ES-I3 (cell line): Measurements from ENCODE around the gene FRRS1L.

Experiments
- H3K36me3 ChIP-seq: 2 replicates; pipeline ENCODE4 v1.6.1; 2013; ENCODE audit warnings: mild to moderate bottlenecking, low read length, control low read depth, moderate library complexity; ENCODE audit not compliant: insufficient read depth
- H3K4me1 ChIP-seq: 2 replicates; pipeline ENCODE4 v1.6.1; 2013; ENCODE audit warnings: mild to moderate bottlenecking, control low read depth, low read length; ENCODE audit not compliant: insufficient read depth
- H3K9ac ChIP-seq: 2 replicates; pipeline ENCODE4 v1.6.1; 2013; ENCODE audit warnings: low read depth, mild to moderate bottlenecking, low read length, moderate library complexity
- H3K9me3 ChIP-seq: 2 replicates; pipeline ENCODE4 v1.6.1; 2013; ENCODE audit warnings: mild to moderate bottlenecking, low read length, moderate library complexity; ENCODE audit not compliant: control insufficient read depth, insufficient read depth

The FRRS1L gene

DNA sequence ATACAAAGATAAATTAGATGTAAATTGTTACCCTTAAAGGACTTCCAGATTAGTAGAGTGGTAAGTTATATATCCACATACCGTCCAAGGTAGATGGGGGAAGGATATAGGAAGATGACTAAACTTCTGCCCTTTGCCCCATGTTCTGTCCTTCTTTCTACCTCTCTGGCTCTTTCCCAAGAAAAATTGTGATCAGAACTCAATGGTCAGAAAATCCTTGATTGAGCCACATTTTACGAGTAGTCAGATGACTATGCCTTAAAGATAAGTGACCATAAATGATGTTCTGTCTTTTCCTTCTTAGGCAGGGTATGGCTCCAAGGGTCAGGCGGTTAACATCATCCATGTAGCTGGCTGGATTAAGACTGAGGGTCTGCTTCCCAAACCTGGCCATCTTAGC lies 4.4 kb downstream of the FRRS1L start:
- no peaks in the 10 kb centered on the region for H3K36me3 ChIP-seq
- no peak overlapping the region for H3K9ac ChIP-seq
- peaks cover 6% of the 10 kb centered on the region for H3K9me3 ChIP-seq
- no peaks in the 10 kb centered on the region; the same call in 1 of the 2 replicates for H3K4me1 ChIP-seq

DNA sequence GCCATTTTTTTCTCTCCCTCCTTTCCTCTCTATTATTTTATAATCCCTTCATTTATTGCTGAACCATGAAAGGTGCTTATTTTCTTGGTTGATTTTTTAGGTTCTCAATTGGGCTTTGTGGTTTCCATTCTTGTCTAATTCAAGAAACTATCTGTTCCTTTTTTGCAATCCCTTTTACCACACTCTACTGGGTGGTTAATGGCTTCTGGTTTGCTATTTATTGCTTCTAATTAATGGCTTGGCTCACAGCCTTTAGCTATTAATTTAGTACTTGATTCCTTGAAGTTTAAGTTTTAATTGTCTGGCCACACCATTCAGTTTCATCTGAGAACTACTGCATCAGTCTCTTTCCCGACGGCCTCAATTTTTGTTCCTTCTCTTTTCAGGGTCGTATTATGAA lies 5.6 kb downstream of the FRRS1L start:
- H3K4me1 ChIP-seq: no peaks in the 10 kb centered on the region; the same call in 1 of the 2 replicates
- H3K9me3 ChIP-seq: peaks cover 6% of the 10 kb centered on the region
- no peak overlapping the region for H3K9ac ChIP-seq
- H3K36me3 ChIP-seq: no peaks in the 10 kb centered on the region

- Histone ChIP-seq H3K9ac (no peak overlapping the region), H3K4me1 (no peaks in the 10 kb centered on the region), H3K9me3 (no peaks in the 10 kb centered on the region), H3K36me3 (no peaks in the 10 kb centered on the region)
Observed at GRCh38 chr9:109159583-109159982, 7.5 kb downstream of the FRRS1L start.

- Histone ChIP-seq H3K4me1 (no peaks in the 10 kb centered on the region), H3K9me3 (no peaks in the 10 kb centered on the region), H3K9ac (no peak overlapping the region), H3K36me3 (no peaks in the 10 kb centered on the region)
Observed at GRCh38 chr9:109158651-109159050, 8.4 kb downstream of the FRRS1L start.

DNA sequence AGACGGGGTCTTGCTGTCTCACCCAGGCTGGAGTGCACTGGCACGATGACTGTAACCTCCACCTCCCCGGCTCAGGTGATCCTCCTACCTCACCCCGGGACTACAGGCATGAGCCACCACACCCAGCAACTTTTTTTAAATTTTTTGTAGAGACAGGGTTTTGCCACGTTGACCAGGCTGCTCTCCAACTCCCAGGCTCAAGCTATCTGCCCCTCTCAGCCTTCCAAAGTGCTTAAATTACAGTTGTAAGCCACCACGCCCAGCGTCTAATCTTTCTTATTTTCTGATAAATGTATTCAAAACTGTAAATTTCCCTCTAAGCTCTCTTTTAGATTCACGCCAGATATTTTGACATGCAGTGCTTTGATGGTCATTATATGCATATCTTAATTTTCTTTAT lies 10.3 kb downstream of the FRRS1L start:
- Histone ChIP-seq H3K9me3 (peaks cover 10% of the 10 kb centered on the region; the same call in 1 of the 2 replicates), H3K36me3 (no peaks in the 10 kb centered on the region), H3K9ac (no peak overlapping the region), H3K4me1 (no peaks in the 10 kb centered on the region)

DNA sequence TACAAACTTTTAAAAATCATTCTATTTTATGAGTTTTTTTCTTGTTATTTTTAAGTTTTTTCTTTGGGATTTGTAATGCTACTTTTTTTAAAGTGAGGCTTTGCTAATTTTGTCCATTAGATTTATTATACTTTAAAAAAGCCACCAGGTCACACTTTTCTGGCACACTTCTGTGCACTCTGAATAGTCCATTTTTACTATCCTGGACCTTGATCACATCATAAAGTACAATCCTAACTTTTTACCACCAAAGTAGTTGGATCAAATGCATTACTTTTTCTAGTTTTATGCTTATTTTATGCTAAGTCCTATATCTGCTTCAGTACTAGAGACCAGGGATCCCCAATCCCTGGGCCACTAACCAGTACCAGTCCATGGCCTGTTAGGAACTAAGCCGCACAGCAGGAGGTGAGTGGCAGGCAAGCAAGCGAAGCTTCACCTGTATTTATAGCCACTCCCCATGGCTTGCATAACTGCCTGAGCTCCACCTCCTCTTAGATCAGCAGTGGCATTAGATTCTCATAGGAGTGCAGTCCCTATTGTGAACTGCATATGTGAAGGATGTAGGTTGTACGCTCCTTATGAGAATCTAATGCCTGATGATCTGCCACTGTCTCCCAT lies 16.0 kb downstream of the FRRS1L start:
- H3K9me3 ChIP-seq: peaks cover 10% of the 10 kb centered on the region; the same call in 1 of the 2 replicates
- H3K9ac ChIP-seq: no peak overlapping the region
- no peaks in the 10 kb centered on the region for H3K36me3 ChIP-seq
- no peaks in the 10 kb centered on the region for H3K4me1 ChIP-seq

DNA sequence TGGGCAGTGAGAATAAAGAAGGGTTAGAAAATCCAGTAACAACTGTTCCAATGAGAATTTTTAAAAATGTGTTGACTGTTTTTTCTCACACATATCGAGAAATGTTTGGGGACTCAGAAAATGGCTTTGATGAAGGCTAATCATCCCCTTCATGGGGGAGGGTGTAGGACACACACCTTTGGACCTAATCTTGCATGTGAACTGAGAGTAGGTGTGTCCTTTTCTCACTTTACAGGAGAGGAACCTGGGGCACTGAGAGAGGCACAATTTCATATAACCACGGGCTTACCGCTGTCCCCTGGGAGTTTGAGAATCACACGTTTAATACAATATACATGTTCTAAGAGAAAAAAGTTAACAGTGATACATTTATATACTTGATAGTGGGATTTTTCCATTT lies 17.3 kb downstream of the FRRS1L start:
- Histone ChIP-seq H3K36me3 (no peaks in the 10 kb centered on the region), H3K9me3 (peaks cover 10% of the 10 kb centered on the region; the same call in 1 of the 2 replicates), H3K9ac (no peak overlapping the region), H3K4me1 (no peaks in the 10 kb centered on the region)

DNA sequence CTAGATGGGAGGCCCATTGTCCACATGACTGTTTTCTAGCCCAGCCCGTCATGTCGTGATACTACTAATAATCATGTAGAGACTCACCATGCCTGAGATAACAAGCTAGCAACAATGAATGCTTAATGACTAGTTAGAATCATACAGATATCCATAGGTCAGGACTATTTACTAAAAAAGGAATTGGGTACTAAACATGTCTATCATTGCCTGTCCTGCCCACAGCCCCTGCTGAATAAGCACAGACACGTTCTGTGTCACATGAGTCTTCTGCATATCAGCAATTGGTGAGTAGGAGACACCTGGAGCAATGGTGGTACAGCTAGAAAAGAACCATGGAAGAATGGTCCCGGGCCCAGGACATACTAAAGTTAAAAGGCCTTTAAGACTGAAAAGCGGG lies 18.0 kb downstream of the FRRS1L start:
- Histone ChIP-seq H3K4me1 (no peaks in the 10 kb centered on the region), H3K36me3 (no peaks in the 10 kb centered on the region), H3K9ac (no peak overlapping the region), H3K9me3 (peaks cover 10% of the 10 kb centered on the region; the same call in 1 of the 2 replicates)

- no peaks in the 10 kb centered on the region for H3K36me3 ChIP-seq
- H3K9me3 ChIP-seq: no peaks in the 10 kb centered on the region
- no peaks in the 10 kb centered on the region for H3K4me1 ChIP-seq
- no peak overlapping the region for H3K9ac ChIP-seq
Observed at GRCh38 chr9:109145051-109145450, 22.0 kb downstream of the FRRS1L start.

DNA sequence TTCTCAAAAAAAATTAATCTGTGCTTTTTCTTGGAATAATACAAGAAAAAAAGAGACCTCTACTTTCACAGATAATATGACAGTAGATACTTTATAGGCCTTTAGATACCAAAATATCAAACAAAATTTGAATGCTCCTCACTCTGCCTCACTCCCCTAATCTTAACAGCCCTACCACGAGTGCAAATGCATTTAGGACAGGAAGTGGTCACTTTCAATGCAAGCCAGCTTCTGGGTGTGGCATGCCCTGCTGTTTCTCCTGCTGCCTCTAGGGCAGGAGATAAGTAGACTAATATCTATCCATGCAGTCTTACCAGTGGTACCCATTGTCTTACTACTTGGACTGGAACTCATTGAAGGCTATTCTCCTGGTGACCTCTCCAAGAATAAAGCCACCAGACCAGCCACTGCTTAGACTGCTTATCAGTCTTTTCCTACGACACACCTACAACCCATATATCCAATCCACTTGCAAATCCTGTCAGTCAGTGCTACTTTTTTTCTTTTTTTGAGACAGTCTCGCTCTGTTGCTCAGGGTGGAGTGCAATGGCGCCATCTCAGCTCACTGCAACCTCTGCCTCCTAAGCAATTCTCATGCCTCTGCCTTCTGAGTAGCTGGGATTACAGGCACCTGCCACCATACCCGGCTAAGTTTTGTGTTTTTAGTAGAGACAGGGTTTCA lies 23.0 kb downstream of the FRRS1L start:
- no peaks in the 10 kb centered on the region for H3K9me3 ChIP-seq
- no peaks in the 10 kb centered on the region for H3K4me1 ChIP-seq
- no peak overlapping the region for H3K9ac ChIP-seq
- H3K36me3 ChIP-seq: no peaks in the 10 kb centered on the region

GRCh38 chr9:109141375-109141774 lies 25.7 kb downstream of the FRRS1L start:
- H3K36me3 ChIP-seq: no peaks in the 10 kb centered on the region
- no peaks in the 10 kb centered on the region for H3K9me3 ChIP-seq
- H3K9ac ChIP-seq: no peak overlapping the region
- H3K4me1 ChIP-seq: no peaks in the 10 kb centered on the region

- Histone ChIP-seq H3K9me3 (no peaks in the 10 kb centered on the region), H3K9ac (no peak overlapping the region), H3K4me1 (no peaks in the 10 kb centered on the region), H3K36me3 (no peaks in the 10 kb centered on the region)
Observed at GRCh38 chr9:109139851-109140250, 27.2 kb downstream of the FRRS1L start.

GRCh38 chr9:109138421-109138820 lies 28.6 kb downstream of the FRRS1L start:
- Histone ChIP-seq H3K4me1 (no peaks in the 10 kb centered on the region), H3K9me3 (no peaks in the 10 kb centered on the region), H3K36me3 (no peaks in the 10 kb centered on the region), H3K9ac (no peak overlapping the region)

DNA sequence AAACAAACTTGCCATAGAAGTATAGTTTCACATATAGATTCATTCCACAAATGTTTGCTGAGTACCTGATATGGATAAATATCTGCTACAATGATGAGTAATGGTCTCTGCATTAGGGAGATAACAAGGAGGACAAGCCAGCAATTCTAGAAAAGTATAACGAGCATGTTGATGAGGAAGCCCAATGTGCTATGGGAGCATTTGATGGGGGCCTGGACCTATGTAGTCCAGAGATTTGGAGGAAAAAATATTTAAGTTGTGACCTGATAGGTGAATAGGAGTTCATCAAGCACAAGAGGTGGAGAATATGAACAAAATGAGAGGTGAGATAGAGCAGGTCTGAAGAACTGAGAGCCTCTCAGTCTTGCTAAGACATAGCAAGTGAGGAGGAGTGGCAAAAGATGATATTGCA lies 32.9 kb downstream of the FRRS1L start:
- Histone ChIP-seq H3K9me3 (no peaks in the 10 kb centered on the region), H3K4me1 (no peaks in the 10 kb centered on the region), H3K36me3 (no peaks in the 10 kb centered on the region), H3K9ac (no peak overlapping the region)

- Histone ChIP-seq H3K4me1 (no peaks in the 10 kb centered on the region), H3K9ac (no peak overlapping the region), H3K36me3 (no peaks in the 10 kb centered on the region), H3K9me3 (no peaks in the 10 kb centered on the region)
Observed at GRCh38 chr9:109133533-109133932, 33.5 kb downstream of the FRRS1L start.
